Naive thymus-derived CD4-positive, alpha-beta T cell (primary cell): ENCODE results near the gene CCT8L2. TPM values are rescaled to one million over a fixed set of nuclear protein-coding genes. Genes with fewer than 3 reads are reported as not detected.
"Not testable (repeated sequence)": the region's sequence is repeated elsewhere in the genome, so short reads cannot be mapped to it uniquely, and the experiment has no call there.

Experiments used
- ATAC-seq: fragments of 150-1000 bp; cut with Tn5 transposase; 2 replicates; pipeline ENCODE4 v1.10.0; 2021; ENCODE audit warnings: mild to moderate bottlenecking, moderate library complexity
- CTCF ChIA-PET: fragments of 350-600 bp; sonication (Branson Sonifier 250); formaldehyde crosslinking; loops from one replicate; lab custom pipeline; 2021; ENCODE audit warnings: antibody characterized with exemption; lab: Charles Lee
- POLR2A ChIA-PET: fragments of 350-600 bp; sonication (Branson Sonifier 250); formaldehyde crosslinking; loops from one replicate; lab custom pipeline; 2021; ENCODE audit warnings: antibody characterized with exemption, inconsistent platforms; lab: Charles Lee
- DNase-seq, 9 donors: peaks; one replicate each; pipeline versions ENCODE4 v3.0.0 to v3.0.0-alpha.2; 2020 to 2022; ENCODE audit warnings: mixed read lengths in 1 of 9
- H3K27ac ChIP-seq: one replicate; pipeline ENCODE4 v1.7.0; 2013; ENCODE audit warnings: mild to moderate bottlenecking, low read depth, low read length, moderate library complexity
- H3K27me3 ChIP-seq, 2 donors: one replicate each; pipeline ENCODE4 v1.7.0; 2013; ENCODE audit warnings: low read length in 2 of 2, mild to moderate bottlenecking in 2 of 2, moderate library complexity in 2 of 2; ENCODE audit not compliant: control insufficient read depth in 2 of 2, insufficient read depth in 2 of 2
- H3K36me3 ChIP-seq, 3 experiments: 1 replicate in 2 of 3; 2 replicates in 1 of 3; pipeline ENCODE4 v1.7.0; 2013; ENCODE audit warnings: low read length in 3 of 3, mild to moderate bottlenecking in 3 of 3, moderate library complexity in 1 of 3; ENCODE audit not compliant: insufficient read depth in 3 of 3, control insufficient read depth in 2 of 3
- H3K4me1 ChIP-seq, 2 donors: one replicate each; pipeline ENCODE4 v1.7.0; 2013; ENCODE audit warnings: low read length in 2 of 2, mild to moderate bottlenecking in 2 of 2, moderate library complexity in 1 of 2; ENCODE audit not compliant: control insufficient read depth in 2 of 2, insufficient read depth in 2 of 2
- H3K4me3 ChIP-seq: 2 replicates; pipeline ENCODE4 v1.7.0; 2013; ENCODE audit warnings: mild to moderate bottlenecking, low read length
- H3K9me3 ChIP-seq, 3 experiments: 1 replicate in 2 of 3; 2 replicates in 1 of 3; pipeline ENCODE4 v1.7.0; 2013; ENCODE audit warnings: low read length in 3 of 3; ENCODE audit not compliant: control insufficient read depth in 2 of 3
- H3K27ac Mint-ChIP-seq, 9 donors: one replicate each; pipeline ENCODE4 v1.8.0; 2020 to 2022; ENCODE audit warnings: mixed read lengths in 9 of 9, mild to moderate bottlenecking in 8 of 9, moderate library complexity in 5 of 9, inconsistent platforms in 2 of 9
- H3K27me3 Mint-ChIP-seq, 5 donors: one replicate each; pipeline ENCODE4 v1.8.0; 2021 to 2022; ENCODE audit warnings: mixed read lengths in 5 of 5, mild to moderate bottlenecking in 1 of 5
- H3K36me3 Mint-ChIP-seq, 5 donors: one replicate each; pipeline ENCODE4 v1.8.0; 2020 to 2022; ENCODE audit warnings: mixed read lengths in 5 of 5, mild to moderate bottlenecking in 3 of 5, inconsistent platforms in 1 of 5
- H3K4me1 Mint-ChIP-seq, 7 donors: one replicate each; pipeline ENCODE4 v1.8.0; 2020 to 2022; ENCODE audit warnings: mixed read lengths in 7 of 7, mild to moderate bottlenecking in 3 of 7, inconsistent platforms in 1 of 7
- H3K4me3 Mint-ChIP-seq, 10 donors: one replicate each; pipeline ENCODE4 v1.8.0; 2020 to 2022; ENCODE audit warnings: mild to moderate bottlenecking in 10 of 10, mixed read lengths in 10 of 10, moderate library complexity in 6 of 10, inconsistent platforms in 2 of 10
- H3K9me3 Mint-ChIP-seq, 11 donors: one replicate each; pipeline ENCODE4 v1.8.0; 2020 to 2022; ENCODE audit warnings: mixed read lengths in 11 of 11, mild to moderate bottlenecking in 4 of 11, inconsistent platforms in 1 of 11, moderate library complexity in 1 of 11
- intact Hi-C, 2 donors: fragments of 100-400 bp; cut with micrococcal nuclease; formaldehyde crosslinking; loops; one replicate each; pipeline ENCODE4 v1.15.1; 2023
- polyA plus RNA-seq, 2 donors: library from polyadenylated mRNA; unstranded; fragments of 300-500 nt; fragmentation: Illumina TruSeq; gene quantifications; one replicate each; pipeline ENCODE4 v1.2.3, GENCODE V29; 2021
- total RNA-seq, 6 experiments: library from RNA in 5 of 6; stranded (reverse) in 5 of 6; gene quantifications; 1 replicate in 5 of 6; 2 replicates in 1 of 6; pipeline ENCODE4 v1.2.3 and lab custom pipeline; 2021 to 2026

CCT8L2 gene
- total and polyA plus RNA-seq, 7 experiments from 2014 or later: not detected

DNA sequence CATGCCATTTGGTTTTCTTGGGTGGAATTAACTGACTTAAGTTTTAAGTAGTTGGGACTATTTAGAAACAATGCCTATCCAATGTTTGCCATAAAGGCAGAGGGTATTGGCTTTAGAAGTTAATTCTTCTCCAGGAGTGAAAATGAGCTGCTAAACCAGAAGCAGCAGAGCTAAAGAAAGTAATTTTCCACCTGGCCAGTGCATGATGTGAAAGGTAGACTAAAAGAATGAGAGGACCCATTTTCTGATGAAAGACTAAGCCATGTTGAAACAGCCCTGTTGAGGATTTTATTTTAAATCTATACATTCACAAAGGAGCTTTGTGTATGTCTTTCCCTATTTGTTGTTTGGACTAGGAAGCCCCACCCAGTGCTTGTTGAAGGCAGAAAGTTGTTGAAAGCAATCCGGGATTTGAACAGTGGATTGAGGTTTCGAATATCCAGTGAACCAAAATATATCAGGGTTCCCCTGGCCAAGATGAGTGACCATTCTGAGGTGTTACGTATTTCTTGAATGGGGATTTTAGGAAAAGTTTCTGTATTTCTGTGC is 23.9 kb upstream of the CCT8L2 start:
- ATAC-seq, H3K27me3 ChIP-seq, POLR2A ChIA-PET, H3K36me3 Mint-ChIP-seq, H3K4me1 ChIP-seq, DNase-seq, intact Hi-C loops, H3K36me3 ChIP-seq, H3K9me3 ChIP-seq, H3K4me3 Mint-ChIP-seq, CTCF ChIA-PET, H3K9me3 Mint-ChIP-seq, H3K4me3 ChIP-seq, H3K4me1 Mint-ChIP-seq, H3K27ac ChIP-seq, H3K27ac Mint-ChIP-seq: not testable (repeated sequence)
- peaks cover 12 to 32% (median 18%) of the 10 kb centered on the region in 5 donors for H3K27me3 Mint-ChIP-seq

DNA sequence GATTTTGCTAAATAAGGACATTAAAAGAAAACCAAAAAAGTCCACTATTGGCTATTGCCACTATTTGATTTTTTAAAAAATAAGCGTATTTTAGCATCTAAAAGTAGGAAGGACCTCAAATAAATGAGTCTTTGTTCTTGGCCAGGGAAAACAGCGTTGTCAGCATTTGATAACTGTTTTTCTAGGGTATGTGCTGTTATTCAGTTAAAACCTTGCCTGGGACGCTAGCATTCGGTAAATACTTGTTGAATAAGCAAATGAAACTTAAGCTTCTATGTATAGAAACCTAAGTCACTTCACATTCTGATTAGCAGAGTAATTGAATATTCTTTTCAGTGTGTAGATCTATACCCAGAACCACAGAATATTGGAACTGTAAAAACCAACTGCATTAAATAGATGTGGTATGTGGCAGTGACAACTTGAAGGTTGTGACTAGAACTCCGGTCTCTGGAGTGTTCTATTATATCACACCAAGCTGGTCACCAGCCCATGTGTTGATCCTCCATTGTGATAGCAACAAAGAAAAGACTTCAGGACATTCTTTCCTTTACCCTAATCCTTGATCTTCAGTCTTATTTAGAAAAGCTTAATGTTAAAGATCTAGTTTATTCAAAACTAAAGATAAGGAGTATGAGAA is 23.1 kb upstream of the CCT8L2 start:
- H3K9me3 ChIP-seq, H3K36me3 ChIP-seq, intact Hi-C loops, H3K9me3 Mint-ChIP-seq, H3K4me3 Mint-ChIP-seq, H3K27ac Mint-ChIP-seq, DNase-seq, ATAC-seq, H3K27ac ChIP-seq, H3K36me3 Mint-ChIP-seq, H3K4me1 Mint-ChIP-seq, POLR2A ChIA-PET, CTCF ChIA-PET, H3K4me3 ChIP-seq, H3K4me1 ChIP-seq, H3K27me3 ChIP-seq: not testable (repeated sequence)
- peaks cover 18 to 39% (median 22%) of the 10 kb centered on the region in 5 donors for H3K27me3 Mint-ChIP-seq

DNA sequence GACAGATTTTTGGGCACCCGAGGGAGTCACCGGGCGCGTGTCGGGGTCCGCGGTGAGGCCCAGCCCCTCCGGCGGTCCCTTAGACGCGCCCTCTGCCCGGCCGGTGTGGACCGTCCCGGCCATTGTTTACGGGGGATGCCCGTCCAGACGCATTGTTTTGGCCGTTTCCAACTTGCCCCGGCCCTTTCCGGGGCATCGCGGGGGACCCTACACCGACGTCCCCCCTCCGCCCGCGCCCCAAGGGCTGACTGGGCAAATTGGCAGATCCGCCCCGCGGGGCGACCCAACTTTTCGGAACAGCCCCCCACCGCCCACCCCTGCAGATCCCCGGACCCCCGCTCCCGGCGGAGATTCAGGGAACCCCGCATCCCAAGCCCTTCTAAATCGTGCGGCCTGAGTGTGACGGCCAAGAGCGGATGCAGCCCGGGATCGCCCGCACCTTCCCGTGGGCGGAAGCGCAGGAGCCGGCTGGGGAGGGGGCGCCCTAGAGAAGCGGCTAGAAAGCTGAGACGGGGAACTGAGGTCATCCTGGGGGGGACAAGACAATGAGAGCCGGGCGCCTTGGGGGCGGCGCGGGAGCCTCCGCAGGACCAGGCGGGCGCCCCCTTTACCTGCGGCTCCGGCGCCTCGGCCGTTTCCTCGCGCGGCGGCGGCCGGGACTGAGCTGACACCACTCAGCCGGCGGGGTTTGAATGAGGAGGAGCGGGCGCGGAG is 17.1 kb upstream of the CCT8L2 start:
- peaks cover 0 to 8% (median 4%) of the 10 kb centered on the region in 5 donors for H3K36me3 Mint-ChIP-seq
- ChIA-PET CTCF (no interaction called here), POLR2A (no interaction called here)
- H3K27ac ChIP-seq: no peak overlapping the region
- H3K36me3 ChIP-seq: no peaks in the 10 kb centered on the region
- H3K4me1 ChIP-seq: no peaks in the 10 kb centered on the region
- peaks cover 23 to 61% (median 44%) of the 10 kb centered on the region in 5 donors for H3K27me3 Mint-ChIP-seq
- no peak for DNase-seq
- ATAC-seq: no peak
- peak overlapping the region in 1 of 10 donors; percentile 61 for H3K4me3 Mint-ChIP-seq
- no peak overlapping the region for H3K27ac Mint-ChIP-seq
- H3K4me3 ChIP-seq: no peak overlapping the region
- H3K4me1 Mint-ChIP-seq: peaks cover 0 to 4% (median 3%) of the 10 kb centered on the region in 7 donors
- H3K9me3 ChIP-seq: no peaks in the 10 kb centered on the region
- no peaks in the 10 kb centered on the region for H3K27me3 ChIP-seq
- H3K9me3 Mint-ChIP-seq: peaks cover 0 to 9% (median 0%) of the 10 kb centered on the region in 11 donors
- intact Hi-C loops: no loop called here

DNA sequence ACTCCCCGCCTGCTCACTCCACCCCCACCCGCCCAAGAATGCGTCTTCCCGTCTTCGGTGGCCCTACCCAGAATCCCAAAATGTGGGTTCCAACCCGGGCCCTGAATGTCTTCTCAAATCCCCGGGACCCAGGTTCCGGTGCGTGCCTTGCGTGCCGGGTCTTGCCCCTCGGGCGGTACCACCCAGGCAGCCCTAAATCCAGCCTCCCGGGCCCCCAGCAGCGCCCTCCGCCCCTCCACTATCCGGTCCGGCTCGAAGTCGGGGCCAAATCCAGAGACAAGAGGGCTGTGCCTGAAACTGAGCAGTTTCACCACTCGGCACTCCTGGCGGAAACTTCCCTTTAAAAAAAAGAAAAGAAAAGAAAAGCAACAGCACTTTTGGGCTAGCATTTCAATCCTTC is 16.3 kb upstream of the CCT8L2 start:
- Histone ChIP-seq H3K27me3 (no peaks in the 10 kb centered on the region), H3K4me3 (no peak overlapping the region), H3K36me3 (no peaks in the 10 kb centered on the region), H3K9me3 (no peaks in the 10 kb centered on the region), H3K27ac (no peak overlapping the region), H3K4me1 (no peaks in the 10 kb centered on the region)
- H3K4me1 Mint-ChIP-seq: peaks cover 0 to 4% (median 3%) of the 10 kb centered on the region in 7 donors
- H3K27me3 Mint-ChIP-seq: peaks cover 23 to 64% (median 51%) of the 10 kb centered on the region in 5 donors
- ATAC-seq (no peak), DNase-seq (no peak)
- ChIA-PET CTCF (no interaction called here), POLR2A (no interaction called here)
- H3K9me3 Mint-ChIP-seq: peaks cover 0 to 9% (median 0%) of the 10 kb centered on the region in 11 donors
- peak overlapping the region in 1 of 10 donors; percentile 61 for H3K4me3 Mint-ChIP-seq
- intact Hi-C loops: no loop called here
- H3K36me3 Mint-ChIP-seq: peaks cover 0 to 8% (median 4%) of the 10 kb centered on the region in 5 donors
- no peak overlapping the region for H3K27ac Mint-ChIP-seq

DNA sequence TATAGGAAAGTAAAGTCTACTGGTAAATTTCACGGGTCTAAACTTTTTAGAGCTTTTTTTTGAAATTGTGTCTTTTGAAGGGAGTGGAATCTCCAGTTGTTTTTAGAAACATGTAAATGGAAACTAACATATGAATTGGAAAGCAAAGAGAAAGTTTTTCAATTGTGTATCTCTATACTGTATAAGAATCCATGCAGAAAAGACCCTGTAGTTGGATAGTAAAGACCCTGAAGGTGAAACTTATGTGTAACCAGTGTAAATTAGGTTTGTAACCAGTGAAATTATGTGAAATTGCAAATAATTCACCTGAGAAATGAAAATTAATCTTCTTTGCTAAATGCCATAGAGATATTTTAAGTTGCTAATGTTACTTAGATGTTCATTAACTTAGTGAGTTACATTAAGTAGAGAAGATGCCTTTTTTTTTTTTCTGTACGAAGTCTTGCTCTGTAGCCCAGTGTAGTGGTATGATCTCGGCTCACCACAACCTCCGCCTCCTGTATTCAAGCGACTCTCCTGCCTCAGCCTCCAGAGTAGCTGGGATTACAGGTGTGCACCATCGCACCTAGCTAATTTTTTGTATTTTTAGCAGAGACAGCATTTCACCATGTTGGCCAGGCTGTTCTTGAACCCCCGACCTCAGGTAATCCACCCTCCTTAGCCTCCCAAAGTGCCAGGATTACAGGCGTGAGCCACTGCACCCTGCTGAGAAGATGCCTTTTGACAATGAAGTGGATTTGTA is 11.8 kb upstream of the CCT8L2 start:
- H3K4me3 ChIP-seq, H3K4me3 Mint-ChIP-seq, H3K9me3 Mint-ChIP-seq, H3K4me1 ChIP-seq, DNase-seq, CTCF ChIA-PET, H3K27ac Mint-ChIP-seq, H3K36me3 ChIP-seq, H3K9me3 ChIP-seq, intact Hi-C loops, POLR2A ChIA-PET, ATAC-seq, H3K36me3 Mint-ChIP-seq, H3K27ac ChIP-seq, H3K27me3 ChIP-seq: not testable (repeated sequence)
- H3K27me3 Mint-ChIP-seq: peaks cover 9 to 58% (median 46%) of the 10 kb centered on the region in 5 donors
- H3K4me1 Mint-ChIP-seq: peaks cover 0 to 20% (median 11%) of the 10 kb centered on the region in 7 donors

DNA sequence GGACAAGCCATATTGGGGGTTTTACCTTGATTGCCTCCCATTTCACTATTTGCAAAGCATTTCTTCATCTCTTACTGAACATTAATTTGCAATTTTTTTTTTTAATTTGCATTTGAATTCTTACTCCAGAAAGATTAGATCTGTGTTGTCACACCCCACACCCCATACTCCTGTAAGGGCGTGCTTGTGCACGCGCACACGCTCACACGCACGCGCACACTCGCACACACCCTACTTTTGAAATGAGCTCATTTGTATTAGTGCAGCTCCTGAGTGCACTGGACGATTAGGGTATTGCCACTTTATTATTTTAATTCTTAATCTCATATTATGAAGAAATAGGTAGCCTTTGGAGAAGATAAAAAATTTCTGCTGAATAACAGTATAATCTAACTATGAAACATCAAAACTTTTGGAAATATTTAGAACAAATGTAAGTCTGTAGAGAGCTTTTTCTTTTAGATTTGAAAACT is 11.2 kb upstream of the CCT8L2 start:
- CTCF ChIA-PET, intact Hi-C loops, DNase-seq, H3K9me3 ChIP-seq, H3K36me3 Mint-ChIP-seq, H3K27ac Mint-ChIP-seq, H3K4me1 ChIP-seq, H3K4me3 ChIP-seq, H3K36me3 ChIP-seq, H3K27me3 ChIP-seq, H3K27ac ChIP-seq, H3K9me3 Mint-ChIP-seq, POLR2A ChIA-PET: not testable (repeated sequence)
- Mint-ChIP-seq H3K27me3 (peaks cover 9 to 59% (median 49%) of the 10 kb centered on the region in 5 donors), H3K4me1 (peaks cover 0 to 20% (median 11%) of the 10 kb centered on the region in 7 donors), H3K4me3 (peak overlapping the region in 5 of 10 donors; percentile 48 to 83 (median 55))
- ATAC-seq: peak; percentile 54
